MM.1S (cell line): ENCODE results near the gene SFRP2.

ENCODE experiments used
- CTCF ChIP-seq: fragments of 300-600 bp; sonication (generic); IDR thresholded peaks from 2 replicates; pipeline ENCODE4 v1.5.1; 2016; ENCODE audit warnings: antibody characterized with exemption, low read length, mixed read lengths
- EZH2 ChIP-seq: fragments of 300-600 bp; sonication (generic); optimal IDR thresholded peaks from 2 replicates; pipeline ENCODE3; 2017; ENCODE audit warnings: low read depth, mild to moderate bottlenecking, antibody characterized with exemption, low read length, mixed read lengths
- EZH2phosphoT487 ChIP-seq: fragments of 300-600 bp; sonication (generic); IDR thresholded peaks from 2 replicates; pipeline ENCODE4 v1.6.1; 2018; ENCODE audit warnings: antibody characterized with exemption, low read length

- TF ChIP-seq CTCF (no peak), EZH2 (no peak), EZH2phosphoT487 (no peak)
Observed at GRCh38 chr4:153741541-153741940, 47.3 kb downstream of the SFRP2 start.
